Measurements from ENCODE around the gene C1QTNF5.

GRCh38 chr11:119345685-119346084 lies 5.0 kb upstream of the C1QTNF5 start:
- no peak for TF ChIP-seq REST (IDR thresholded peaks at IDR 0.05; ENCODE audit: borderline replicate concordance)
- no peak for TF ChIP-seq POLR2AphosphoS5 (IDR thresholded peaks at IDR 0.05)
- no peak for TF ChIP-seq EZH2 (IDR thresholded peaks at IDR 0.05; ENCODE audit: borderline replicate concordance, insufficient read depth, low read length, poor library complexity, severe bottlenecking)
- no peak for TF ChIP-seq CTCF (IDR thresholded peaks at IDR 0.05; ENCODE audit: poor library complexity, severe bottlenecking)
- no peak for TF ChIP-seq EP300 (conservative IDR thresholded peaks at IDR 0.05; ENCODE audit: poor library complexity, severe bottlenecking)
- TF ChIP-seq RAD21 (conservative IDR thresholded peaks at IDR 0.05), result no peak
- TF ChIP-seq TAF1 (IDR thresholded peaks at IDR 0.05; ENCODE audit: low read depth), result no peak
- no peak for TF ChIP-seq SMC3 (conservative IDR thresholded peaks at IDR 0.05; ENCODE audit: poor library complexity)
